Large intestine (tissue), 3 donors: ENCODE data around the gene EIF4E3. TPM values are rescaled to one million over a fixed set of nuclear protein-coding genes. Genes with fewer than 3 reads are reported as not detected.
A peak's percentile ranks its signal among the peaks of the same experiment; 100 is the strongest.

Experiments used
- DNase-seq, 2 donors: peaks; one replicate each; pipeline versions ENCODE4 v3.0.0 to v3.0.0-alpha.2; 2013
- H3K27ac ChIP-seq: one replicate; pipeline ENCODE4 v1.5.1; 2013; ENCODE audit warnings: low read length
- H3K27me3 ChIP-seq: 2 replicates; pipeline ENCODE4 v1.6.1; 2013; ENCODE audit warnings: low read length; ENCODE audit not compliant: control insufficient read depth, insufficient read depth
- H3K36me3 ChIP-seq: 2 replicates; pipeline ENCODE4 v1.6.1; 2013; ENCODE audit warnings: low read length; ENCODE audit not compliant: control insufficient read depth, insufficient read depth
- H3K4me1 ChIP-seq: one replicate; pipeline ENCODE4 v1.6.1; 2013; ENCODE audit warnings: low read length; ENCODE audit not compliant: control insufficient read depth, insufficient read depth
- H3K4me3 ChIP-seq: one replicate; pipeline ENCODE4 v1.5.1; 2013; ENCODE audit warnings: low read length
- H3K9me3 ChIP-seq: one replicate; pipeline ENCODE4 v1.6.1; 2013; ENCODE audit warnings: mild to moderate bottlenecking, low read depth, low read length, moderate library complexity; ENCODE audit not compliant: control insufficient read depth
- WGBS: methylation state at CpG from one replicate; pipeline ENCODE4 v1.1.5; 2013; ENCODE audit warnings: low lambda C conversion rate; ENCODE audit not compliant: insufficient coverage; 5-methylcytosine and 5-hydroxymethylcytosine counted together
- polyA plus RNA-seq: library from polyadenylated mRNA; unstranded; fragments of 120-200 nt; gene quantifications from one replicate; pipeline ENCODE4 v1.2.1, GENCODE V29; 2013

EIF4E3 gene
- polyA plus RNA-seq, 1 donor: 7.7 TPM

DNA sequence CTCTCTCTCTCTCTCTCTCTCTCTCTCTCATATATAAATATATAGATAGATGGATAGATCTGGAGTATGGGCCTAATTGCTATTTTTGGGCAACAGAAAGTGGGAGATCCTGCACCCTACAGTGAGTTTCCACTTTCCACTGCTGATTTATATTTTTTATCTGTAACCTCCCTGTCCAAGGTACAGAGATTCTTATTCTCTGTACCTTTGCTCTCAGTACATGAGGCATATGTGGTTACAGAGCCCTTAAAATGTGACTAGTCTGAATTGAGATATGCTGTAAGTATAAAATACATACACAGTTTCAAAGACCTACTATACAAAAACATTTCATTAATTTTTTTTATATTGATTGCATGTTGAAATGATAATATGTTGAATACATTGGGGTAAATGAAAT, 90.5 kb downstream of the EIF4E3 start:
- peak in 1 of 2 donors; percentile 61 for DNase-seq
- no peaks in the 10 kb centered on the region for H3K27me3 ChIP-seq
- no peak overlapping the region for H3K4me3 ChIP-seq
- H3K4me1 ChIP-seq: no peaks in the 10 kb centered on the region
- no peaks in the 10 kb centered on the region for H3K36me3 ChIP-seq
- H3K9me3 ChIP-seq: no peaks in the 10 kb centered on the region
- H3K27ac ChIP-seq: no peak overlapping the region

DNA sequence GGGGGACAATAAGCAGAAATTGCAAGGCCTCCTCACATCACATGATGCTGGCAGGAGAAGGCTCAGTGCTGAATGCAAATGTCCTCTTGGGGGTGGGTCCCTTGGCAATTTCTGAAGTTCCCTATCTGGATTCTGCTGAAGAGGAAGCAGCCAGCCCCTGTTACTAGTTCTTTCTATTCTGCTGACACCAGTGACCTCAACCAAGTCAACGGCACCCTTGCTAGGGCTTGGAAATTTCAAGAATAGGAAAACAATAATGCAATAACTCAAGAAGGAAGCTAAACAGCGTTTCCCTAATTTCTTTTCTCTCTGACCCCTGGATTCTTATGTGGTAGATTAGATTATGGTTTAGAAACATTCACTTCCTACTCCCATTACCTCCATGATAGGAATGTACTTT, 95.5 kb downstream of the EIF4E3 start:
- no peaks in the 10 kb centered on the region for H3K4me1 ChIP-seq
- no peak overlapping the region for H3K4me3 ChIP-seq
- H3K27ac ChIP-seq: no peak overlapping the region
- no peaks in the 10 kb centered on the region for H3K9me3 ChIP-seq
- H3K36me3 ChIP-seq: no peaks in the 10 kb centered on the region
- H3K27me3 ChIP-seq: no peaks in the 10 kb centered on the region
- DNase-seq: no peak
- WGBS: no CpG with 5 or more reads among the region's 2 CpGs

DNA sequence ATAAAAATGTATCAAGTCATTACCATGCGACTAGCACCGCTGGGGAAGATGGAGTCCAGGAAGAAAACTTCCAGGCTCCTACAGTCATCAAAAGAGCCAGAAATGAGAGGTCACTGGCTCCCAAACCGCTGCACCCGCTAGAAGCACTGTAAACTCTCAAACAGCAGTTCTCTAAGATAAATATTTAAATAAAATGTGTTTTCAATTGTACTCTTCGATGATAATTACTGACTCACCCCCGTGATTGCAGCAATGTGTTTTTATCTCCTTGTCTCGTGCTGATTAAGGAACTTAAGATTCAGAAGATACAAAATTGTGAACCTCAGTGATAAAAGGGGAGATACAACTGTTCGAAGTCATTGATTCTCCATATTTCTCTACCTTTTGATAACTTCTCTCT, 95.9 kb downstream of the EIF4E3 start:
- DNase-seq: no peak
- 20% methylated on average over 1 of the region's 8 CpGs for WGBS
- H3K27ac ChIP-seq: no peak overlapping the region
- no peaks in the 10 kb centered on the region for H3K36me3 ChIP-seq
- H3K4me3 ChIP-seq: no peak overlapping the region
- H3K4me1 ChIP-seq: no peaks in the 10 kb centered on the region
- H3K9me3 ChIP-seq: no peaks in the 10 kb centered on the region
- no peaks in the 10 kb centered on the region for H3K27me3 ChIP-seq

DNA sequence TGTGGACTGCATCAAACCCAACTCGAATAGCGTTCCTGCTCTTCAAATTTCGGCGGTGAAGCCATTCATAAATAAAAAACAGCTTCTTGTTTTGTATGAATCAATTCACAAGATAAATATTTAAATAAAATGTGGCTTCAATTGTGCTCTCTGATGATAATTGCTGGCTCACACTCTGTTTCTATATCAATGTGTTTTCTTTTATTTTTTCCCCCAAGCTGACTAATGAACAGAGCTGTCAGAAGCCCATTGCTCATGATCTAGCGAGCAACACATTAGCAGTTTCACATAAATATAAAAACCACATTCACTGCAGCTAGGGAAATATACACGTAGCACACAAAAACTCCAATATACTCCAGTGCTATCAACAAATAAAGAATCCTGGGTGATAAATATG, 96.7 kb downstream of the EIF4E3 start:
- H3K27ac ChIP-seq: no peak overlapping the region
- H3K4me3 ChIP-seq: no peak overlapping the region
- no peaks in the 10 kb centered on the region for H3K9me3 ChIP-seq
- no peaks in the 10 kb centered on the region for H3K4me1 ChIP-seq
- no peaks in the 10 kb centered on the region for H3K27me3 ChIP-seq
- H3K36me3 ChIP-seq: no peaks in the 10 kb centered on the region
- no peak for DNase-seq
- WGBS: 93% methylated on average over 3 of the region's 6 CpGs

DNA sequence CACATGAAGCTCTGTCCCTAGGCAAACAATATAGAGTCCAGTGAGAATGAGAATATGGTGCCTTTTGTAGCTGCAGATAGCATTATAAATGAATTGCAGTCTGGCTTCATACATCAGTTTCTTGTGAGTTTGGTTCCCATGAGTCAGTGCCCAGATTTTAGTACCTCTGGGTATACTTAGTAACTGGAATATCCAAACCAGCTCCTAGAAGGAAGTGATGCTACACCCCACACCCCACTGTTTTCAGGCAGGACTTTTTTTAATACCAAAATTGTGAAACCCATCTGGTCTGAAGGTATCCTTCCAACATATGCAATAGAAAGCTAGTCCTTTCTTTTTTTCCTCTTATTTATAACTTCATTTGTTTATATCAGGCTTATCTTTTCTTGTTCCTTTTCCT, 99.5 kb downstream of the EIF4E3 start:
- no peak for DNase-seq
- Histone ChIP-seq H3K4me1 (no peaks in the 10 kb centered on the region), H3K36me3 (no peaks in the 10 kb centered on the region)

More for the DNA sequence above, 99.5 kb downstream of the EIF4E3 start:
- Histone ChIP-seq H3K4me3 (no peak overlapping the region), H3K9me3 (no peaks in the 10 kb centered on the region), H3K27me3 (no peaks in the 10 kb centered on the region), H3K27ac (no peak overlapping the region)

Other genes with a start within 250 kb of the EIF4E3 start
- gene FOXP1, start 141.7 kb downstream of the EIF4E3 start, polyA plus RNA-seq: 64.1 TPM
- gene GPR27, start 28.5 kb upstream of the EIF4E3 start, polyA plus RNA-seq: 2.6 TPM
- 0.67 TPM for gene PROK2, start 59.7 kb upstream of the EIF4E3 start, polyA plus RNA-seq